ENCODE results near the gene BRD2.

Gene BRD2

DNA sequence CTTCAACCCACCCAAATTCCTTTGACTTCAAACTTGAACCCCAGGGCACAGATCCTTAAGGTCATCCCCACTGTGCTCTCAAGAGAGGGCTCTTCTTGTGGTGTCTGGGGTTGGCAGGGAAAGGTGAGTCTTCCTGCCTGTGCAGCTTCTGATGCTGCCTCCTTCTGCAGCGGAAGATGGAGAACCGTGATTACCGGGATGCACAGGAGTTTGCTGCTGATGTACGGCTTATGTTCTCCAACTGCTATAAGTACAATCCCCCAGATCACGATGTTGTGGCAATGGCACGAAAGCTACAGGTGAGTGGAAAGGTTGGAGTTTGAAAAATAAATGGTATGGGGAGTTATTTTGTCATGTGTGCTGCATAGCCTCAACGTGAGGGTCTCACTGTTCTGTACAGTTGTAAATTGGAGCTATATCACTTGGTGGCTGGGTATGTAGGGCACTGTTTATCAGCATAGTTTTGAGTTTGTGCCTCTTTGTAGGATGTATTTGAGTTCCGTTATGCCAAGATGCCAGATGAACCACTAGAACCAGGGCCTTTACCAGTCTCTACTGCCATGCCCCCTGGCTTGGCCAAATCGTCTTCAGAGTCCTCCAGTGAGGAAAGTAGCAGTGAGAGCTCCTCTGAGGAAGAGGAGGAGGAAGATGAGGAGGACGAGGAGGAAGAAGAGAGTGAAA lies 9.0 kb downstream of the BRD2 start:
- in situ Hi-C loops (cut with MboI; ENCODE audit: low sequenced_read_pairs, unreplicated experiment): no loop called here
- no peak for DNase-seq (ENCODE audit: low spot score)
- TF ChIP-seq, protein P1, sequence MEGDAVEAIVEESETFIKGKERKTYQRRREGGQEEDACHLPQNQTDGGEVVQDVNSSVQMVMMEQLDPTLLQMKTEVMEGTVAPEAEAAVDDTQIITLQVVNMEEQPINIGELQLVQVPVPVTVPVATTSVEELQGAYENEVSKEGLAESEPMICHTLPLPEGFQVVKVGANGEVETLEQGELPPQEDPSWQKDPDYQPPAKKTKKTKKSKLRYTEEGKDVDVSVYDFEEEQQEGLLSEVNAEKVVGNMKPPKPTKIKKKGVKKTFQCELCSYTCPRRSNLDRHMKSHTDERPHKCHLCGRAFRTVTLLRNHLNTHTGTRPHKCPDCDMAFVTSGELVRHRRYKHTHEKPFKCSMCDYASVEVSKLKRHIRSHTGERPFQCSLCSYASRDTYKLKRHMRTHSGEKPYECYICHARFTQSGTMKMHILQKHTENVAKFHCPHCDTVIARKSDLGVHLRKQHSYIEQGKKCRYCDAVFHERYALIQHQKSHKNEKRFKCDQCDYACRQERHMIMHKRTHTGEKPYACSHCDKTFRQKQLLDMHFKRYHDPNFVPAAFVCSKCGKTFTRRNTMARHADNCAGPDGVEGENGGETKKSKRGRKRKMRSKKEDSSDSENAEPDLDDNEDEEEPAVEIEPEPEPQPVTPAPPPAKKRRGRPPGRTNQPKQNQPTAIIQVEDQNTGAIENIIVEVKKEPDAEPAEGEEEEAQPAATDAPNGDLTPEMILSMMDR (IDR thresholded peaks at IDR 0.05; ENCODE audit: borderline replicate concordance, control extremely low read depth, extremely low read depth, insufficient read depth, missing control alignments): no peak

DNA sequence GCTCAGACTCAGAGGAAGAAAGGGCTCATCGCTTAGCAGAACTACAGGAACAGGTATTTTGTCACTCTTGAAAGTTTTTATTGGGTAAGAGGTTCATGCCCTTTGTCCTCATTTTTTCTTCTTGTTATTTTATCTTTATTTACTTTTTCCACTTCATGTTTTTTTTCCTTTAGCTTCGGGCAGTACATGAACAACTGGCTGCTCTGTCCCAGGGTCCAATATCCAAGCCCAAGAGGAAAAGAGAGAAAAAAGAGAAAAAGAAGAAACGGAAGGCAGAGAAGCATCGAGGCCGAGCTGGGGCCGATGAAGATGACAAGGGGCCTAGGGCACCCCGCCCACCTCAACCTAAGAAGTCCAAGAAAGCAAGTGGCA lies 9.5 kb downstream of the BRD2 start:
- in situ Hi-C loops (cut with MboI; ENCODE audit: low sequenced_read_pairs, unreplicated experiment): no loop called here
- TF ChIP-seq, protein P1 (IDR thresholded peaks at IDR 0.05; ENCODE audit: borderline replicate concordance, control extremely low read depth, extremely low read depth, insufficient read depth, missing control alignments): no peak
- no peak for DNase-seq (ENCODE audit: low spot score)

DNA sequence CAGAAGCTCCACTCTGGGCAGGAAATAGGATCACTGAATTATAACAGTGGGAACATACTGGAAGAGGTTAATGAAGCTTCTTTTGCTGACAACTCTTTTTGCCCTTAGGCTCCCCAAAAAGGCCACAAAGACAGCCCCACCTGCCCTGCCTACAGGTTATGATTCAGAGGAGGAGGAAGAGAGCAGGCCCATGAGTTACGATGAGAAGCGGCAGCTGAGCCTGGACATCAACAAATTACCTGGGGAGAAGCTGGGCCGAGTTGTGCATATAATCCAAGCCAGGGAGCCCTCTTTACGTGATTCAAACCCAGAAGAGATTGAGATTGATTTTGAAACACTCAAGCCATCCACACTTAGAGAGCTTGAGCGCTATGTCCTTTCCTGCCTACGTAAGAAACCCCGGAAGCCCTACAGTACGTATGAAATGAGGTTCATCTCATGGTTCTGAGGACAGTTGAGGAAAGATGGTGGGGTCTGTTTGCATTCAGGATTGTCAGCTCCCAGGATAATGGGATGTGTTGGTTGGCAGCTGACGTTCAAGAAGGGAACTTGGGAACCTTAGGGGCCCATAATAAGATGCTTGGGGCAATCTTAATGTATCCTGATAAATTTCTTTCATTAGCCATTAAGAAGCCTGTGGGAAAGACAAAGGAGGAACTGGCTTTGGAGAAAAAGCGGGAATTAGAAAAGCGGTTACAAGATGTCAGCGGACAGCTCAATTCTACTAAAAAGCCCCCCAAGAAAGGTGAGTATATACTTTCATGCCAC lies 11.5 kb downstream of the BRD2 start:
- in situ Hi-C loops (cut with MboI; ENCODE audit: low sequenced_read_pairs, unreplicated experiment): no loop called here
- TF ChIP-seq, protein P1 (IDR thresholded peaks at IDR 0.05; ENCODE audit: borderline replicate concordance, control extremely low read depth, extremely low read depth, insufficient read depth, missing control alignments): no peak
- DNase-seq (ENCODE audit: low spot score): no peak

DNA sequence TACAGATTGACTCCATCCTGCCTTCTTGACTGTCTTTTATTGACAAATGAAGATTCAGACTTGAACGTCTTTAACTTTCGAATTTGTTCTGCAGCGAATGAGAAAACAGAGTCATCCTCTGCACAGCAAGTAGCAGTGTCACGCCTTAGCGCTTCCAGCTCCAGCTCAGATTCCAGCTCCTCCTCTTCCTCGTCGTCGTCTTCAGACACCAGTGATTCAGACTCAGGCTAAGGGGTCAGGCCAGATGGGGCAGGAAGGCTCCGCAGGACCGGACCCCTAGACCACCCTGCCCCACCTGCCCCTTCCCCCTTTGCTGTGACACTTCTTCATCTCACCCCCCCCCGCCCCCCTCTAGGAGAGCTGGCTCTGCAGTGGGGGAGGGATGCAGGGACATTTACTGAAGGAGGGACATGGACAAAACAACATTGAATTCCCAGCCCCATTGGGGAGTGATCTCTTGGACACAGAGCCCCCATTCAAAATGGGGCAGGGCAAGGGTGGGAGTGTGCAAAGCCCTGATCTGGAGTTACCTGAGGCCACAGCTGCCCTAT lies 12.2 kb downstream of the BRD2 start:
- TF ChIP-seq, protein P1 (IDR thresholded peaks at IDR 0.05; ENCODE audit: borderline replicate concordance, control extremely low read depth, extremely low read depth, insufficient read depth, missing control alignments): no peak
- in situ Hi-C loops (cut with MboI; ENCODE audit: low sequenced_read_pairs, unreplicated experiment): no loop called here
- no peak for DNase-seq (ENCODE audit: low spot score)

DNA sequence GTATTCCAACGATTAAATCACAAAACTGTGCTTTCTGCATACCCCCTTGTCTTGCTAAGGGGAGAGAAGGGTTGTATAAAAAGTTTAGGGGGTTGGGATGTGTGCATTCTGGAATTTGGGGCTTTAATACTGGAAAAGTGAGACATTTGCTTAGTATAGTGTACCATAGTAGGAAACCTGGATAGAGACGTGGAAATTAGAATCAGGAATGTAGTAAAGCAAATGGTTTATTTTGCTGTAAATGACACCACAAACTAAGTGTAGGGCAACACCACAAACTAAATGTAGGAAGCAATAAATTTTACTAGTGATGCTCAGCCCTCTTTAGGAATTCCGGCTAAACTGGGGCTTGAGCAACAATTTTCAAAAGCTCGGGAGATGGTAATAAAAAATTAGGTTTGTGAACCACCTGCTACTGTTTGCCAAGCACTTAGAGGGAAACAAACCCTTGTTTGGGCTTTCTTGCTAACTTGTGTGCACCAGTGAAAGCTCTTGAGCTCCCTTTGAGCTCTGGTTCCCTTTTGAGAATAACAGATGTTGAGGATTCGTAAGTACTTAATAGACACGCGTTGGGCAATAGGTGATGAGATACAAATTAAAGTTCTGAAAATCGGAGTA lies 13.8 kb downstream of the BRD2 start:
- in situ Hi-C loops (cut with MboI; ENCODE audit: low sequenced_read_pairs, unreplicated experiment): no loop called here
- DNase-seq (ENCODE audit: low spot score): no peak
- TF ChIP-seq, protein P1 (IDR thresholded peaks at IDR 0.05; ENCODE audit: borderline replicate concordance, control extremely low read depth, extremely low read depth, insufficient read depth, missing control alignments): no peak

DNA sequence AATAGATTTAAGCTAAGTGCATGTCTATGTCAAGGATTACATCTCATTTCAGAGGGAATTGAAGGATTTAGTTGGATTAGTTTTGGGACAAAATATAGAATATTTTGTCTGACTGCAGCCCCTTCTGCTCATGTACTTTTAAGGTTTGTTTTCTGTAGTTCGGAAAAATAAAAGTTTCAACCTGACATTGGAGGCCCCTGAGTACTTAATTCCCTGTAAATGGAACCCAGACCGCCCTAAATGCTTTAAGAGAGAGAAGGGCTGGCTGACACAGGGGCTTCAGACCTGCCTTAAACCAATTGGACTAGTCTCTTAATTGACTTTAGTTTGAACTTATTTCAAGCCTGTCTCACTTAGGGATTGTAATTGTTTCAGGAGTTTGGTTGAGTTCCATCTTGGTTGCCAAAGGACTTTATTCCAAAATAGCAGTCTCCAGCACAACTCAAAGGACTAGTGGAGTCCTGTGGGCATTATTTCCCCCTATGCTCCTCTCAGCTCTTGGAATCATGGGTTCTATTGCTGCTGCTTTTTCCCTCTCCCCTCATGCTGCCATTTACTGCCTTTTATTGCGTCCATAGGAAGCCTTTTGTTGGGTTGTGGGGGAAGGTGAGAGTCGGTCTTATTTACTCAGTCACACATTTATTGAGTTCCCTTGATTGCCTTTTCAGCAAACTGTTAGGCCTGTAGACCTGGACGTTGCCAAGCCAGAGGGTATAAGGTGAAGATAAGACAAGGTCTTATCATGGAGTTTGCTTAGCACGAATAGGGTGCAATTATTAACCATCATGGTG lies 14.5 kb downstream of the BRD2 start:
- no peak for DNase-seq (ENCODE audit: low spot score)
- in situ Hi-C loops (cut with MboI; ENCODE audit: low sequenced_read_pairs, unreplicated experiment): no loop called here

More for the DNA sequence above, 14.5 kb downstream of the BRD2 start:
- TF ChIP-seq, protein P1 (IDR thresholded peaks at IDR 0.05; ENCODE audit: borderline replicate concordance, control extremely low read depth, extremely low read depth, insufficient read depth, missing control alignments): no peak
